PC-3 (cell line): ENCODE measurements around the gene PTPN1.

Experiments used
- EZH2phosphoT487 ChIP-seq: fragments of 300-600 bp; sonication (generic); IDR thresholded peaks from 2 replicates; pipeline ENCODE4 v1.6.1; 2018; ENCODE audit warnings: mild to moderate bottlenecking, antibody characterized with exemption, low read length, borderline replicate concordance
- TF ChIP-seq, protein P1 (sequence below): fragments of 300-600 bp; sonication (generic); conservative IDR thresholded peaks from 2 replicates; pipeline ENCODE4 v1.5.1; 2017; ENCODE audit warnings: antibody characterized with exemption, low read depth, mild to moderate bottlenecking, low read length

DNA sequence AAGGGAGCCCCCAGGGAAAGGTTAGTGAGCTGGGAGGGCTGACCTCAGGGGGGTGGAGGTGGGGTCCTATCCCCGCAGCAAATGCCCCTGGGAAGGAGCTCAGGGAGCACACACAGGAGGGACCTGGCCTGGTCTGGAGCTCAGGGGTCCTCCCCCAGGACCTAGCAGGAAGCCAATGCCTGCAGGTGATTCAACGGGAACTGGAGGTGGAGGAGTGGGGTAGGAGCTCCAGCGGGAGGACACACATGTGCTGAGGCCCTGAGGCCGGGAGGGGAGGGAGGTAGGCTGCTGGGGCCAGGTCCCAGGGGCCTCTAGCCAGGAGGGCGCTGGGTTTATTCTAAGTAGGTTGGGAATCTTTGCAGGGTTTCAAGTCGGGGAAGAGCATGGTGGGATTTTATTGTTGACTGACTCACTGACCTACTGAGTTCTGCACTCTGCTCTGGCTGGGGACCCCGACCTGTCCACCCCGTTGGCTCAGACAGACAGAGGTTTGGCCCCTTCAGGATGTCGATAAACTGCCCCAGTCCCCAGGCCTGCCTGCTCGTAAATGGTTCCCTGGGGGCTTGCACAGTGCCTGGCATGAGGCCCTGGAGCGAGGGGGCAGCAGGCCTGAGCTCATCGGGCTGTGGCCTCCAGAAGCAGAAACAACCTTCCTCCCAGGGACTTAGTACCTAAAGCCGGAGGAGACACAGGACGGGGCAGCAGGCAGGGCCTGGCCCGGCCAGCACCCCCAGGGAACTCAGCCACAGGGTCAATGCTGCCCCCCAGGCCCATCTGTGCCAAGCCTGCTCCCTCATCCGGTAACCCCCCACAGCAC lies 118.9 kb downstream of the PTPN1 start:
- TF ChIP-seq, protein P1, sequence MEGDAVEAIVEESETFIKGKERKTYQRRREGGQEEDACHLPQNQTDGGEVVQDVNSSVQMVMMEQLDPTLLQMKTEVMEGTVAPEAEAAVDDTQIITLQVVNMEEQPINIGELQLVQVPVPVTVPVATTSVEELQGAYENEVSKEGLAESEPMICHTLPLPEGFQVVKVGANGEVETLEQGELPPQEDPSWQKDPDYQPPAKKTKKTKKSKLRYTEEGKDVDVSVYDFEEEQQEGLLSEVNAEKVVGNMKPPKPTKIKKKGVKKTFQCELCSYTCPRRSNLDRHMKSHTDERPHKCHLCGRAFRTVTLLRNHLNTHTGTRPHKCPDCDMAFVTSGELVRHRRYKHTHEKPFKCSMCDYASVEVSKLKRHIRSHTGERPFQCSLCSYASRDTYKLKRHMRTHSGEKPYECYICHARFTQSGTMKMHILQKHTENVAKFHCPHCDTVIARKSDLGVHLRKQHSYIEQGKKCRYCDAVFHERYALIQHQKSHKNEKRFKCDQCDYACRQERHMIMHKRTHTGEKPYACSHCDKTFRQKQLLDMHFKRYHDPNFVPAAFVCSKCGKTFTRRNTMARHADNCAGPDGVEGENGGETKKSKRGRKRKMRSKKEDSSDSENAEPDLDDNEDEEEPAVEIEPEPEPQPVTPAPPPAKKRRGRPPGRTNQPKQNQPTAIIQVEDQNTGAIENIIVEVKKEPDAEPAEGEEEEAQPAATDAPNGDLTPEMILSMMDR, result no peak
- TF ChIP-seq EZH2phosphoT487, result no peak
